Fibroblast of gingiva (primary cell): ENCODE results near the gene LRRC1.

Experiments
- DNase-seq: peaks from one replicate; pipeline ENCODE4 v3.0.0-alpha.2; 2011; ENCODE audit warnings: low read depth

Gene LRRC1

GRCh38 chr6:53847796-53848314, 53.0 kb downstream of the LRRC1 start:
- no peak for DNase-seq

- no peak for DNase-seq
Observed at GRCh38 chr6:53850527-53850926, 55.7 kb downstream of the LRRC1 start.

- DNase-seq, result no peak
Observed at GRCh38 chr6:53851561-53851960, 56.8 kb downstream of the LRRC1 start.

GRCh38 chr6:53852805-53853204, 58.0 kb downstream of the LRRC1 start:
- no peak for DNase-seq

GRCh38 chr6:53854843-53855567, 60.2 kb downstream of the LRRC1 start:
- DNase-seq, result no peak

- no peak for DNase-seq
Observed at GRCh38 chr6:53855940-53856339, 61.1 kb downstream of the LRRC1 start.

GRCh38 chr6:53857318-53858094, 62.7 kb downstream of the LRRC1 start:
- DNase-seq, result no peak

- no peak for DNase-seq
Observed at GRCh38 chr6:53858196-53858595, 63.4 kb downstream of the LRRC1 start.

- DNase-seq, result no peak
Observed at GRCh38 chr6:53858913-53859312, 64.1 kb downstream of the LRRC1 start.

- DNase-seq, result no peak
Observed at GRCh38 chr6:53860511-53860910, 65.7 kb downstream of the LRRC1 start.

- DNase-seq, result no peak
Observed at GRCh38 chr6:53861518-53861917, 66.7 kb downstream of the LRRC1 start.

- peak; percentile 42 for DNase-seq
Observed at GRCh38 chr6:53862662-53863462, 68.1 kb downstream of the LRRC1 start.

- no peak for DNase-seq
Observed at GRCh38 chr6:53864781-53865180, 70.0 kb downstream of the LRRC1 start.

- DNase-seq, result no peak
Observed at GRCh38 chr6:53866226-53866625, 71.4 kb downstream of the LRRC1 start.

GRCh38 chr6:53868626-53869025, 73.8 kb downstream of the LRRC1 start:
- DNase-seq, result no peak

- DNase-seq, result no peak
Observed at GRCh38 chr6:53869964-53870363, 75.2 kb downstream of the LRRC1 start.

- DNase-seq, result no peak
Observed at GRCh38 chr6:53873922-53874321, 79.1 kb downstream of the LRRC1 start.

GRCh38 chr6:53874964-53875363, 80.2 kb downstream of the LRRC1 start:
- DNase-seq, result no peak

GRCh38 chr6:53877151-53877550, 82.3 kb downstream of the LRRC1 start:
- DNase-seq, result no peak

GRCh38 chr6:53878808-53879207, 84.0 kb downstream of the LRRC1 start:
- DNase-seq, result no peak

GRCh38 chr6:53879608-53880007, 84.8 kb downstream of the LRRC1 start:
- no peak for DNase-seq

GRCh38 chr6:53887316-53887715, 92.5 kb downstream of the LRRC1 start:
- DNase-seq, result no peak

- no peak for DNase-seq
Observed at GRCh38 chr6:53888931-53889330, 94.1 kb downstream of the LRRC1 start.
